HG03565 (cell line): ENCODE results near the gene SUSD3.
"Not testable (repeated sequence)": the region's sequence is repeated elsewhere in the genome, so short reads cannot be mapped to it uniquely, and the experiment has no call there.

Experiments
- ATAC-seq: cut with Tn5 transposase; IDR thresholded peaks from one replicate; pipeline ENCODE4 v1.9.1; 2021; ENCODE audit warnings: mild to moderate bottlenecking, moderate library complexity; ENCODE audit not compliant: unreplicated experiment

The SUSD3 gene

GRCh38 chr9:93091453-93092081 lies 33.1 kb downstream of the SUSD3 start:
- no peak for ATAC-seq

DNA sequence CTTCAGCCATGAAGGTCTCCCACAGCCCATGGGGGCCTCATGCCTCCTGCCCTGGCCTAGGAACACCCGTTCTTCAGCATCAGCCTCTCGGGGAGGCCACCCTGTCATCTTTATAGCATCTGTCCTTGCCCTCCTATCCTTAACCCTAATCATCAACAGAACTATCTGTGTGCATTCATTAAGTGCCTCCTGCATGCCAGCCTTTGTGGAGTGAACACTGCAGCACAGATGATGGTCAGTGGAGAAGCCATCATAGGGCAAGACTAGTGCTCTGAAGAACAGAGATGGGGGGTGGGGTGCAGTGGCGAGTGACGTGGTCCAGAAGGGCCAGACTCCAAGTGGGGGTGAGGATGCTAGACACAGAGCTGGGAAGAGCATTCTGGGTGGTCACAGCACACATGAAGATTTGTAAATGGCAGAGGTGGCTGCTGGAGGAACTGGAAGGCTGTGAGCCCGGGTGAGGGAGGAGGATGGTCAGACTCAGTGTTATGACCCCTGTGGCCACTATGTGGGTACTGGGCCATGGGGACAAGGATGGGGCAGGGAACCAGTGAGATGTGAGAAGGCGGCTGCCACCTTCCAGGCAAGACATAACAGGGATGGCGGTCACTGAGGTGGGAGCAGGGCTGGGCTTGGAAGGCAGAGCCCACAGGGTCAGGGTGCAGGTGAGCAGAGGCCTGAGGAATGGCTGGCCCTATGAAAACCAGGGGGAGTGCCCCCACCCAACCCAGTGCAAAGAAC lies 33.9 kb downstream of the SUSD3 start:
- ATAC-seq: no peak

GRCh38 chr9:93093127-93093876 lies 34.8 kb downstream of the SUSD3 start:
- ATAC-seq: no peak

GRCh38 chr9:93093877-93094657 lies 35.6 kb downstream of the SUSD3 start:
- no peak for ATAC-seq

GRCh38 chr9:93094658-93095204 lies 36.2 kb downstream of the SUSD3 start:
- no peak for ATAC-seq

- ATAC-seq: peak; percentile 42
Observed at GRCh38 chr9:93095205-93096130, 37.0 kb downstream of the SUSD3 start.

- ATAC-seq: peak; percentile 2
Observed at GRCh38 chr9:93096131-93096802, 37.8 kb downstream of the SUSD3 start, which contains the start of gene CARD19. Gene CARD19 (plus strand): TSS chr9:93096217. CDS start chr9:93096346, 129 bp downstream.

DNA sequence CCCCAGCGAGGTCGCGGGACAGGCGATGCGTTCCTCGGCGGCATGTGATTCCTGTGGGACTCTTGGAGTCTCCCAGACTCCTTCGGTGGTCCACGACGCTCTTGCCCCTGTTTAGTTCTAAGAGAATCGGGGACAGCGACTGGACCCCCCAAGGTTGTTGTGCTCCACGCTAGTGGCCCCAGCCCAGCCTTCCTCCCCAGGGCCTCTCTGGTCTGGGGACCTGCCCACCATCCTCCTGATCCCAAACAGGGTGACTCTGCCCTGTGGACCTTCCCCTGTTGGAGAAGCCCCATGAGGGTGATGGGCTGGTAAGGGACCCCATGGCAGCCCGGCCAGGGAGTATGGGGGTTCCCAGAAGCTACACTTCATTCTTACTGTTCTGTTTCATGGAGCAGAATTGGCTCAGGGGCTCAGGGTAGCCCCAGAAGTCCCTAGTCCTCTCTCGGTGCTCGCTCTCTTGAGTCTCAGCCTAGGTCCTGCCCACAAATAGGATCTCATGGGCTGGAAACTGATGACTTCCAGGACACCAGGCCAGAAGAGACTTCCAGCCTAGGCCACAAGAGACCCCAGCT lies 38.4 kb downstream of the SUSD3 start:
- ATAC-seq: no peak

- ATAC-seq: no peak
Observed at GRCh38 chr9:93097511-93098201, 39.2 kb downstream of the SUSD3 start.

- no peak for ATAC-seq
Observed at GRCh38 chr9:93098236-93098946, 39.9 kb downstream of the SUSD3 start.

- no peak for ATAC-seq
Observed at GRCh38 chr9:93099551-93100275, 41.2 kb downstream of the SUSD3 start.

- ATAC-seq: no peak
Observed at GRCh38 chr9:93100276-93100636, 41.8 kb downstream of the SUSD3 start.

DNA sequence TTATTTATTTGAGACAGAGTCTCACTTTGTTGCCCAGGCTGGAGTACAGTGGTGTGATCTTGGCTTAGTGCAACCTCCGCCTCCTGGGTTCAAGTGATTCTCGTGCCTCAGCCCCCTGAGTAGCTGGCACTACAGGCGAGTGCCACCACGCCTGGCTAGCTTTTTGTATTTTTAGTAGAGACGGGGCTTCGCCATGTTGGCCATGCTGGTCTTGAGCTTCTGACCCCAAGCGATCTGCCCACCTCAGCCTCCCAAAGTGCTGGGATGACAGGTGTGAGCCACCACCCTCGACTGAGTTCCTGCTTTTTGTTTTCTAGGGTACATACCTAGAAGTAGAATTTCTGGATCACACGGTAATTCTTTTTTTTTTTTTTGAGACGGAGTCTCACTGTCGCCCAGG lies 42.6 kb downstream of the SUSD3 start:
- ATAC-seq: not testable (repeated sequence)

- no peak for ATAC-seq
Observed at GRCh38 chr9:93105620-93106019, 47.1 kb downstream of the SUSD3 start.

DNA sequence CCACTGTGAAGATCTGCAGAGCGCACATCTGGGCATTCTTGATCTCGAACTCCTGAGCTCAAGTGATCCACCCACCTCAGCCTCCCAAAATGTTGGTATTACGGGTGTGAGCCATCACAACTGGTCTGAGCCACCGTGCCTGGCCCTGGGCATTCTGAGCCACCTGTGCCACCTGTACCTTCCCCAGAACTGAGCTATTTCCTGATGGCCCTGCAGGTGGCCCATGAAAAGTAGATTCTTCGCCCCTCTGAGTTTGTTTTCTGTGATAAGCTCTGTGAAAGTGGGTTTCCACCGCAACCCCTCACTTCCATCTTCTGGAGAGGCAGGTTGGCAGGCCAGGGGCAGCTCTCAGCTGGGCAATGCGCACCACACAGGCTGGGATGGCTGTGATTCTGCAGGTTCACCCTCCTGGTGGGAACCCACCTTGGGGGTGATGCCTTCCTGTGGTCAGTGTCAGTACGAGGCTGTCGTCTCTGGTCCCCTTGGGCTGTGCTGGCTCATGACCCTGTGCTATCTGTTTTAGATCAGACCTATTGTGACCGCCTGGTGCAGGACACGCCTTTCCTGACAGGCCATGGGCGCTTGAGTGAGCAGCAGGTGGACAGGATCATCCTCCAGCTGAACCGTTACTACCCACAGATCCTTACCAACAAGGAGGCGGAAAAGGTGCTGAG lies 48.8 kb downstream of the SUSD3 start:
- ATAC-seq: no peak

DNA sequence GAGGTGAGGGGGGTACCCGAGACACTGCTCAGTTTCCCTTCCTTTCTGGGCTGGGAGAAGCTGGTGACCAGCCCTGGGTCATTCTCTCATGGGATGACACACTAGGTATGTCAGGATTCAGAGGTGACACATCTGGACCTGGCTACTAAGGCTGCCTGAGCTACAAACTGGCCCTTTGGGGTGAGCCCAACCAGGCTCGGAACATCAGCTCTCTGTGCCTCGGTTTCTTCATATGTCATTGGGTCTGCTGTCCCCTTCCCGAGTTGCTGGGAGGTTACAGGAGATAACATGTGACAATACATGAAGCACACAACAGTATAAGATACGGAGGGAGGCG lies 49.3 kb downstream of the SUSD3 start:
- ATAC-seq: no peak
